NCI-H1092 treated with DMSO at 0.1 percent for 48 hours (cell line): ENCODE measurements around the gene TOMM5.
"Not testable (repeated sequence)": the region's sequence is repeated elsewhere in the genome, so short reads cannot be mapped to it uniquely, and the experiment has no call there.

Experiments used
- DNase-seq: peaks from one replicate; lab custom pipeline; 2025; lab: John Stamatoyannopoulos, UW

Gene TOMM5

DNA sequence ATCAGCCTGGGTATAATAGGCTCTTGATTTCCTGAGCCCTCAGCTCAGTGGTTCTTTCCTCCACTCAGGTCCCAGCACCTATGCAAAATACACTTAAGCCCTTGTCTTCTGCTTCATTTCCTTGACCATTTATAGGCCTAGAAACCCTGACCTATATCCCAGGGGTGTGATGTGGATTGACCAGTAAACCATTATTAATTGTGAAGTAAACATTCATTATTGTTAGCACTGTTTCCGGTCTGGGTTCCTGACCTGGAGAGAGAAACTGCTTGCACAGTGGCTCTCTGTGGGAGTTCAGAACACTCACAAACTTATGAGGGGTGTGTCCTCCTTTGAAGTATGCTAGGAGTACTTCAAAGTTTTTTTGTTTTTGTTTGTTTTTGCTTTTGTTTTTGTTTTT lies 19.6 kb upstream of the TOMM5 start:
- no peak for DNase-seq

DNA sequence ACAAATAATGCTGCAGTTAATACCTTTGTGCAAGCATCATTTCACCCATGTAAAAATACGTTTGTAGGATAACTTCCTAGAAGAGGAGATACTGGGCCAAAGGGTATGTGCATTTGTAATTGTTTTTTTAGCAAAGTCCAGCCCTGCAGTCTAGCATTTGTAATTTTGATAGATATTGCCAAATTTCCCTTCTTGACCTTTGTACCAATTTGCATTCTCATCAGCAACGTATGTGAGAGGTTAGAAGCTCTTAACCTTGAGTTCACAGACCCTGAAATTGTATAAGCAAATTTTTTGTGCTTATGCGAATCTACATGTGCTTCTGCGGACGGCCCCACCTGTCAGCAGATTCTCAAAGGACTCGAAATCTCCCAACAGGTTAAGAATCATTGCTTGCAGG lies 18.6 kb upstream of the TOMM5 start:
- DNase-seq, result no peak

DNA sequence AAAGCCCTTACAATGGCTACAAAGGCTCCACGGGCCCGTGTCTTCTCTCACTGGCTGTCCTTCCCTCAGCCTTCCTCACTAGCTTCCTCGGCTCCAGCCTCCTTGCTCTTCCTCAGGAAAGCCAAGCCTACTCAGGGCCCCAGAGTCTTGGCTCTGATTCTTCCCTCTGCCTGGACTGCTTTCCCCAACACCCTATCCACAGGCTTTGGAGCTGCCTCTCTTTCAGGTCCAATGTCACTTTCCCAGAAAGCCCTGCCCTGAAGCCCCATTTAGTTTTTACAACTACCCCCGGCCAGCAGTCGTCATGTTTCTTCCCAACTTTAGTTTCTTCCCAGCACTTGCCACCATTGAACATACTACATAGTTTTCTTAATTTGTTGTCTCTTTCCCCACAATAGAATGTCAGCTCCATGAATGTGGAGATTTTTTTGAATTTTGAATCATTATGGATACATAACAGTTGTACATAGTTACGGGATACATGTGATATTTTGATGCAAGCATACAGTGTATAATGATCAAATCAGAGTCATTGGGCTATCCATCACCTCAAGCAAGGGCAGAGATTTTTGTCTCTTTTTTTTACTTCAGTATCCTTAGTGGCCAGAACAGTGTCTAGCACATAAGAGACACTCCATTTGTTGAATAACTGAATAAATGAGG lies 17.5 kb upstream of the TOMM5 start:
- DNase-seq, result no peak

DNA sequence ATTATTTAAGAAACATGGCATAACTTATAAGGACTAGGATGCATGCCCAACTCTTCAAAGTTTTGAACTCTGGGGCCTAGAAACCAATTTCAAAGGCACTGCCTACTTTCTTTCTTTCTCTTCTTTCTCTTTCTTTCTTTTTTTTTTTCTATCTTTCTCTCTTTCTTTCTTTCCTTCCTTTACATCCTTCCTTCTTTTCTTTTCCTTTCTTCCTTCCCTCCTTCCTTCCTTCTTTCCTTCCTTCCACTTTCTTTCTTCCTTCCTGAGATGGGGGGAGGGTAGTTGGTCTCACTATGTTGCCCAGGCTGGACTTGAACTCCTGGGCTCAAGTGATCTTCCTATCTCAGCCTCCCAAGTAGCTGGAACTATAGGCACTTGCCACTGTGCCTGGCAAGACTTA lies 15.9 kb upstream of the TOMM5 start:
- DNase-seq, result no peak

DNA sequence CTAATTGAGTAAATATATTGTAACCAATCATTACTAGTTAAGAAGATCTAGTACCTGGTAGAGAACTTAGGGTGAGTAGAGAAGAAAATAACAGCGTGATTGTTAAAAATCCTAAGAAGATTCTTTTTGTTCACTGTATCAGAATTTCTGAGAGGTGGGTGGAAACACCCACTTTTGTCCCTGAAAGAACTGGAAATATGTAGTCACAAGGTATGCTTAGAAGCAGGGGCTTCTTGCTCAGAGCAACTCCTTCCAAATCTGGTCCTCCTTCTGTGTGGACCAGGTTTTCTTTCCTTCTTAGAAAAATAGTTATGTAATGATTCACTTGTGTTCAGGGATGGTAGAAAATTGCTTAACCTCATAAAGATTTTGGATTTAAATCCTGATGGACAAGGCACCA lies 11.9 kb upstream of the TOMM5 start:
- DNase-seq, result no peak

DNA sequence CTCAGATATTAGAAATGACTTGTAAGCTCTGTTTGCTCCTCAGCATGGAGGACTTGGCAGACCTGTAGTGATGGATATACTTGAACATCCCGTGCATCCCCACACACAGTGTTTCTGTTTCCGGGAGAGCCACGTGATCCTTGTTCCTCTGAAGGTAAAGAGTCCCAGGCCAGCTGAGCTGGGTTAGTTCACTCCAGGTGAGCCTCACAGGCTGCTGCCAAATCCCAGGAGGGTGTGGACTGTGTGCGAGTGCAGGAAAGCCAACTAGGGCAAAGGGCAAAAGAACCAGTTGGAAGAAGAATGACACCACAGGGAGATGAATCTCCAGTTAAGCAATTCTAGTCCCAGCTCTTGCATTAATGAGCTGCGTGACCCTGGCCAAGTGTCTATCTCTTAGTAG lies 10.4 kb upstream of the TOMM5 start:
- DNase-seq, result no peak

DNA sequence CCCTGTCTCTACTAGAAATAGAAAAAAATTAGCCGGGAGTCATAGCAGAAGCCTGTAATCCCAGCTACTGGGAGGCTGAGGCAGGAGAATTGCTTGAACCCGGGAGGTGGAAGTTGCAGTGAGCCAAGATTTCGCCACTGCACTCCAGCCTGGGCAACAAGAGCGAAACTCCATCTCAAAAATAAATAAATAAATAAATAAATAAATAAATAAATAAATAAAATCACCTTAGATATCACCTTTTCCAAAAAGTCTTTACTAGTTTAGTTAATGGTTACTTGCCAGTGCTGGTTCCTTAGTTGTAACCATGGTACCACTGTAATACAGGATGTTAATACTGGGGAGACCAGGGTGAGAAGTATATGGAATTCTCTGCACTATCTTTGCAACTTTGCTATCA lies 9.7 kb upstream of the TOMM5 start:
- not testable (repeated sequence) for DNase-seq

DNA sequence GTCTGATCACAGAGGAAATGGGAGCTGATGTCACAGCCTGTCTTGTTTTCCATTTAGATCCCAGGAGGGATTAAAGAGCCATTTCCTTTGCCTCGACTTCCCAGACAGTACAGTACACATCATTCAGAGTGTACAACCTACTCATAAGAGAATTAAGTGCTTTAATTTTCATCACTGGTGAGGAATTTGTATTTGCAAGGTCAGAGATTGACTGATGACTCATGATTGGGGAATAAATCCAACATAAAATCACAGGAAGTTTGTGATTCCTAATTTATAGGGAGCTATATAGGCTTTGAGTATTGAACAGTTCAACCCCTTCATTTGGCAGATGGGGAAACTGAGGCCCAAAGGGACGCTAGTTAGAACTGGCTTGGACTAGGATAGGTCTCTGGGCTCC lies 4.1 kb upstream of the TOMM5 start:
- no peak for DNase-seq

DNA sequence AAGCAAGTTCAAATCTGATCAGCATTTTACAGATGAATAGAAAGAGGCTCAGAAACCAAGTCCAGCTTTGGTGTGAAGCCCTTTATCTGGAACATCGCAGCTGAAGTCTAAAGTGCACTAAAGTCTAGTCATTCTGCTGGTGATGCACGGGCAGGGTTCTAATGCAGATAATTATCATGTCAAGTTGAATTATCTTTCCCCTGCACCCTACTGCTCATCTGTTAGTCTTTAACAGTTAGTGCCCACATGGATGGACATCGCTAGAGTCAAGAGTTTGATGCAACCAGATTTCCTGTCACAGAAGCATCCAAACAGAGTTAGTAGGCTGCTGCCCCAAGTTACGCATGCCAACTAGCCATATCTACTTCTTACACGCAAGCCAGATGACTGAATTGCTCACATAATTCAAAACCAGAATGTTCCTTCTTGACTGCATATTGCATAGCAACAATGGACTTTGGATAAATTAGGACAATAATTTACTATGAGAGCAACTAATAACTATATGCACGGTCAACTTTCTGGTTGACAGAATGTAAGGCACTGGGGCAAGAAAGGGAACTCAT lies 1.6 kb upstream of the TOMM5 start:
- DNase-seq, result no peak

DNA sequence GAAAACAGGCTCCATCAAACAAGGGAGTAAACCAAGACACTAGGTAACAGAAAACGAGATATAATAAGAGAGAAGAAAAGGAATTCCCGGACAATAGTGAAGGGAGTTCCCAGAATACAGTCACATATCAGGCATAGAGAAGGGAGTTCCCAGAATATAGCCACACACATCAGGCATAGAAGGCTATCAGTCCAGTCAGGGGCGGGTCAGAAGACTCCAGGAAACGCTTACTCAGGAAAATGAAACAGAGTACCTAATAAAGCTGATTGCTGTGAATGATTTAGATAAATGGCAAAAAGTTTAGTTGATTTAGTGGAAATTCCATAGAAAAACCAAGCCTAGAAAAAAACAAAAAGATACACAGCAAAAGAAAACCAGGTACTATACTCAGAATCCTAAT lies 4.9 kb downstream of the TOMM5 start:
- DNase-seq, result no peak

DNA sequence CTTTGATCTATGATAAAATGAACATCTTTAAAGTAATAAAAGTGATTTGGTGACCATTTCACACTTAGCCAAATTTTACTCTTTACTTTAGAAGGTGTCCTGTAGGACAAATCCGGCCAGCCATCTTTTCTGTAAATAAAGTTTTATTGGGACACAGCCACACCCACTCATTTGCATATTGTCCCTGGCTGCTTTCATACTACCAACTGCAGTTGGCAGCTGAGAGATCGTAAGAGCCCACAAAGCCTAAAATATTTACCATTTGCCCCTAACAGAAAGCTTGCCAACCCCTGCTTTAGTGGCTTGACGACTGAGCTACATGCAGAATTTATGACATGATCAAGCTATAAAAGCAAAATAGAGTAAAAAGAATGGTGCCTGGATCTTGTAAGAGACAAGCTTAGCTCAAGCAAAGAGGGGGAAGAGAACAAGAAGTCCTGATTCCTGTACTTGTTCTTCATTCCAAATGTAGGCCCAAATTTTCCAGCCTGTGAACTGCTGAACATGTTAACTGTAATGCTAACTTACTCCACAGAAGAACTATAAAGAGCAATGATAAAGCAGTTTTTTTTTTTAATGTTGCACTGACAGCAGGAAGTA lies 8.8 kb downstream of the TOMM5 start:
- DNase-seq, result no peak

DNA sequence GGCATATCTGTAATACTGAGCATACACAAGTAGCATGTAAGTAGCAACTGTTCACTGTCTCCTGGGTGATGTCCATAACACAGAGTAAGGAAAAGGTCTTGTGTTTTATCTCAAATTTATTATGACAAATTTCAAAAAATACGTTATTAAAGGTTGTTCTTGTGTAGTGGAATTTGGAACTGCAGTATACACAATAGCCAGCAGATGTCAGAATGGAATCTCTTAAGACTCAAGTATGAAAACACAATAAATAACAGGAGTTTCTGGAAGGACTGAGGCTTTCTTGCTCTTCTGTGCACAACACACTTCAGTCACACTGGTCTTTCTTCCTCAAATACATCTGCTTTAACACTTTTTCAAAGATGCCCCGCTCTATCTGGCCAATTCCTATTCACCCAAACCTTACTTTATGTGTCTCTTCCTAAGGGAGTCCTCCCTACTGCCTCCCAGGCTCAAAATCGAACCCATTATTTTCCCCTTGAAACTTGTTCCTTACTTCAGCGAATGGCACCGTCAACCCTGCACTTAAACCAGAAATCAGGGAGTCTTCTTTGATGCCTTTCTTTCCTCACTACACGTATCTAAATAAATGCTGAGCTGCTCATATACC lies 9.7 kb downstream of the TOMM5 start:
- peak; percentile 27 for DNase-seq

DNA sequence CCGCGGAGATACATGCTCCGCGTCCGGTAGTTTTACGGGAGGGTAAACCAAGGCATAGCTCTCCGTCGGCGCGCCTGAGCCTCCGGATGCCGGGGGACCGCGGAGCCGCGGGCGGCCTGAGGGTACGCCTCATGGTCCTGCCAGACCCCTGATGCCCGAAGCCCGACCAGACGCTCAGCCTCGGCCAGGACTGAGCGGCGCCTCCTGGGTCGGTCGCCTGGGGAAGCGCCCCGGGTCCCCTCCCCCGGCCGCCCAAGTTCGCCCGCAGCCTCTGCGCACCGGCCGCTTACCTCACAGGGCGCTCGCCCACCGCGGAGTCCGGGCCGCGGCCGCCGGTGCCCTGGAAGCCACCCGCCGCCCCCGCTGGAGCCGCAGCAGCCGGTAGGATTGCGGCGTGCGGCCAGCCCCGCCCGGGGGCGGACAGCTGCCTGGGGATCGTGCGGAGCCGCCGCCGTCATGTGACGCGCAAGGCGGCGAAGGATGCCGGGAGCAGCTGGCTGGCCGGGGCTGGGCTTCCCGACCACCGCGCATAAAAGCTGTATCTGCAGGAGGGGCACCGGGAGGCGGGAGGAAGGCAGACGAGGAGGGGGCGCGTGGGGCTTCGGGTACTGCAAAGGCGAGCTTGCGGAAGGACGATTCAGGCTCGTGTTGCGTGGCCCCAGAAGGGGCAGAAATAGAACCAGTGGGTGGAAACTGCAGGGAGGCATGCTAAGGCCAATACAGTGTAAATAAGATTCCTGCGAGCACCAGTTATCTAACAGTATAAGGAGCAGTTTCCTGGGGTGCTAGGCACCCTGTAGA lies 16.3 kb downstream of the TOMM5 start, which contains the start of gene FBXO10:
Gene FBXO10 (minus strand): TSS at position 460 of the 801 bp plus-strand sequence. CDS start 34,612 bp downstream, outside the sequence.
- peak; percentile 86 for DNase-seq

DNA sequence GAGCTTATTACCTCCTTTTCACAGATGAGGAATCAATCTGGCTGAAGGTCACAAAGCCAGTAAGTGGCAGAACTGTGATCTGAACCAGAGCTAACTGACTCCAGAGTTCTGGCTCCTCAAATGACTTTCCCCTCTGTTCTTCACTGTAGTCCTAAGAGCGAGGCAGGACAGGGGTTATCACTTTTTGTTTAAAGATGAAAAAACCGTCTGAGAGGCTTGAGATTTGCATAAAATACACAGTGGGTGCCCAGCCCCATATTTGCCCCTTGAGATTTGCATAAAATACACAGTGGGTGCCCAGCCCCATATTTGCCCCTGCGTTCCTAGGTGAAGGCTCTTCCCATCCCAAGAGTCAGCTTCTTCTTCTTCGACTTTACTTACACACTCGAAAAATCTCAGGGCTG lies 16.9 kb downstream of the TOMM5 start:
- DNase-seq, result no peak

DNA sequence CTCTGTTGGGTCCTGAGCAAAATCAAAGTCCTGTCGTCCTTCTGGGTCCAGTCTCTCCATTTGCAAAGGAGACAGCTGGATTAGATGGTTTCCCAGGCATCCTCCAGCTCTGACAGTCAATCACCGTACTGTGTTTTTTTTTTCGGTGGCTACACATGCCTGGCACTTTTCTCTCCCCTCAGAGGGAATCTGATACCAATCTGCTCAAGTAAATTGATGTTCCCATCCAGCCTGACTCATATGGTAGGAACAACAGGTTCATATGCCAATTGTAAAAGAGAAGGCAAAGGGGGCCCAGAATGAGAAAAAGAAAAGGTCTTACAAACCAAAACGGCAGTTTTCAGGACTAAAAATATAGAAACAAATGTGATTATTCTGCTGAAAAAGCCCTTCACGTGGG lies 17.4 kb downstream of the TOMM5 start:
- no peak for DNase-seq

DNA sequence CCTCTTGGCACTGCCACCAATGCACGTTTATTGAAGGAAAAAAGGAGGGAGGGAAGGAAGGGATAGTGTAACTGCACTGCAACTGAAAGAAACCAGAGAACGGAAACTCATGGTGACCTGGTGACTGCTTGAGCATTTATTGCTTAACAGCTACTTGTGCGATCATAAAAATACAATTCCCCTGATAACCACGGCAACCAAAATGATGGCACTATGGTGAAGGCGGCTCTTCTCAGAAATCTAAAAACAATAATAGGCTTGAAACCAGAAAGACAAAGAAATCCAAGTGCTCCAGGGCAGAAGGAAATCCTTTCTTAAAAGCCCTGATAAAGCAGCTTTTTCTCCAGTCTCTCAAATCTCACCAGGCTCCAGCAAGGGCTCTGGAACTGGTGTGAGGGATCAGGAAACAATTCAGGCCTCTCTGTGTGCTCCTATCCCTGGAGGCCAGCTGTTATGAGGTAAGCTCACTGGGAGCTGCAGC lies 18.1 kb downstream of the TOMM5 start:
- DNase-seq, result no peak

DNA sequence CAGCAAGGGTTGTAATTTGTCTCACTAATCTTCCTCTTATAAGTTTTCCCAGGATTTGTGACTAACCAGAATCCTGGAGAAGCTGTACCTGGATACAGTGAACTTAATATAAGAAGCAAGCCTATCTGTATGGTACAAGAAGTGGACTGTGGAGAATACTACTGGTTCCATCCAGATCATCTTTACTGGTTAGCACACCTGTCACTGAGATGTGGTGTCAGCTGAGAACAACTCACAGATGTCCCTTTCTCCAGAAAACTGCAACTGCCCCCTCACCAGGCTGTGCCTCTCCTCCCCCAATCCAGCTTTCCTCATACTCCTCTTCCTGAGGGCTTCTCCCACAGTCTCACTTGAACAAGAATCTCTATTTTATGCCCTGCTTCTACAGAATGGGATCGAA lies 21.1 kb downstream of the TOMM5 start:
- no peak for DNase-seq

DNA sequence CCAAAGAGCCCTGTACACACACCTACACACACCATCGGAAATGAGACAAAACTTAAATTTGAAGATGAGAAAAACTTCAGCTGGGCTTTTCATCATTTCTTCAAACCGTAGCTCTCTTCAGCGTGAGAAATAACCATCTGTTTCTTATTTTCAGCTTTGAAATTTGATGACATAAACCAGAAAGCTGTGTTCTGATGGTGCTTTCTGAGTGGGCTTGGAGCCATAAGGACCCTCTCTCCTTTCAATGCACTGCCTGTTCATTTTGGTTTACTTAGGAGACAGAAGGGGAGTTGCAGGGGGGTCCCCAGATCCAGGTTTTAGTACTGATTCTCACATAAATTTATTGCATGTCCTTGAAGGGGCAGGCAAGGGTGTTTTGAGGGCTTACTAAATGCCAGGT lies 25.7 kb downstream of the TOMM5 start:
- no peak for DNase-seq

DNA sequence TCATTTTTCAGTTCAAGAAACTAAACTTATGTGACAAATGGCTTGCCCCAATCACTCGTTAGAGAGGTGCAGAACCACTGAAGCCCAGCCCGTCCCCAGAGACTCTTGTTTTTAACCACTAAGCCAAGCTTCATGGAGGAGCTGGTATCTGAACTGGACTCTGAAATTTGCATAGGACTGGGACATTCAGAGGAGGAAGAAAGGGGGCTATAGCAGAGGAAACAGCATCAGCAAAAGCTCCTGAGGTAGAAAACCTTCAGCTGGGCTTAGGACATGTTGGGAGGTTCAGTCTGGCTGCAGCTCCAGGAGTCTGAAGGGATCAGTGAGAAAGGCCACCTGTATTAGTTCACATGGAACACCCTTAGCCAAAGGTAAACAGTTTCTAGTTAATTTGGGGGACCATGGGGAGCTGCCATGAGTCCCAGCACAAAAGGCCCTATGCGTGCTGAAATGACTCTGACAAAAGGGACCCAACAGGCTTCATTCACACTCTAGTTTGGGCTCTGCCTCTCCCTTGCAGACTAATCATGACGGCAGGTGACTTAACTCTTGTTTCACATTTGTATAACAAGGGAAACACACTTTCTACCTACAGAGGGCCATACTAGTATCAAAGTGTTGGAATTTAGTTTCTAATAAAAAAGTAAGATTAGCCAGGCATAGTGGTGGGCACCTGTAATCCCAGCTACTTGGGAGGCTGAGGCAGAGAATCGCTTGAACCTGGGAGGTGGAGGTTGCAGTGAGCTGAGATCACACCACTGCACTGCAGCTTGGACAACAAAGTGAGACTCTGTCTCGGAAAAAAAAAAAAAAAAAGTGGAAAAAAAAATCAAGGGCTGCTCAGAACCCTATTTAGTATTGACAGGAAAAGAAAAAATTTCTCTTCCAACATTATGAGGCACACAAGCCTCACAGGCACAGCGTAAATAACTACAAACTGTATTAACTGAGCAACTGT lies 26.5 kb downstream of the TOMM5 start:
- DNase-seq, result no peak

DNA sequence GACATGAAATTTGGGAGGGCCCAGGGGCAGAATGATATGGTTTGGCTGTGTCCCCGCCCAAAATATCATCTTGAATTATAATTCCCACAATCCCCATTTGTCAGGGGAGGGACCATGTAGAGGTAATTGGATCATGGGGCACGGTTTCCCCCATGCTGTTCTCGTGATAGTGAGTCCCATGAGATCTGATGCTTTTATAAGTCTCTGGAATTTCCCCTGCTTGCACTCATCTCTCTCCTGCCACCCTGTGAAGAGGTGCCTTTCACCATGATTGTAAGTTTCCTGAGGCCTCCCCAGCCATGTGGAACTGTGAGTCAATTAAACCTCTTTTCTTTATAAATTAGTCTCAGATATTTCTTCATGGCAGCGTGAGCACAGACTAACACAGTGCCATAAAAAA lies 27.5 kb downstream of the TOMM5 start:
- no peak for DNase-seq
